Caco-2 (cell line): ENCODE results near the gene CDNF. TPM values are rescaled to one million over a fixed set of nuclear protein-coding genes. Genes with fewer than 3 reads are reported as not detected.
A peak's percentile ranks its signal among the peaks of the same experiment; 100 is the strongest.

ENCODE experiments used
- BruUV-seq: library from RNA; stranded (reverse); fragments of 400-500 nt; replicated peaks from 2 replicates; lab custom pipeline; 2021; lab: Mats Ljungman, UMichigan
- CTCF ChIA-PET: fragments of 300-600 bp; sonication (Branson Sonifier 250); formaldehyde crosslinking; loops from one replicate; lab custom pipeline; 2022; ENCODE audit warnings: antibody characterized with exemption; lab: Charles Lee
- POLR2A ChIA-PET: fragments of 300-600 bp; sonication (Branson Sonifier 250); formaldehyde crosslinking; loops from one replicate; lab custom pipeline; 2022; ENCODE audit warnings: antibody characterized with exemption; lab: Charles Lee
- DNase-seq, 2 experiments: peaks; one replicate each; pipeline versions ENCODE4 v3.0.0 to v3.0.0-alpha.2; 2020 to 2022
- H3K27me3 ChIP-seq: replicated peaks from 2 replicates; pipeline ENCODE4 v1.6.0; 2011; ENCODE audit warnings: low read length; ENCODE audit not compliant: control insufficient read depth, insufficient read depth
- H3K36me3 ChIP-seq: 2 replicates; pipeline ENCODE4 v1.5.1; 2011; ENCODE audit warnings: low read length; ENCODE audit not compliant: control insufficient read depth, insufficient read depth
- H3K4me1 ChIP-seq: fragments of 250-450 bp; sonication (Bioruptor Pico); 2 replicates; pipeline ENCODE4 v1.5.1; 2020; ENCODE audit warnings: mild to moderate bottlenecking
- H3K4me3 ChIP-seq: 2 replicates; pipeline ENCODE4 v1.5.1; 2011; ENCODE audit warnings: low read depth, mild to moderate bottlenecking, control low read depth, low read length
- H3K9me3 ChIP-seq: fragments of 250-450 bp; sonication (Bioruptor Pico); 2 replicates; pipeline ENCODE4 v1.5.1; 2020; ENCODE audit warnings: mild to moderate bottlenecking, moderate library complexity
- H3K27ac Mint-ChIP-seq: one replicate; pipeline ENCODE4 v1.8.0; 2022; ENCODE audit warnings: mixed read lengths; ENCODE audit not compliant: unreplicated experiment
- H3K27me3 Mint-ChIP-seq: one replicate; pipeline ENCODE4 v1.8.0; 2022; ENCODE audit warnings: mixed read lengths; ENCODE audit not compliant: insufficient read depth, unreplicated experiment
- H3K36me3 Mint-ChIP-seq: one replicate; pipeline ENCODE4 v1.8.0; 2022; ENCODE audit warnings: mild to moderate bottlenecking, mixed read lengths; ENCODE audit not compliant: insufficient read depth, unreplicated experiment
- H3K4me1 Mint-ChIP-seq: one replicate; pipeline ENCODE4 v1.8.0; 2022; ENCODE audit warnings: low read depth, mixed read lengths; ENCODE audit not compliant: unreplicated experiment
- H3K4me3 Mint-ChIP-seq: one replicate; pipeline ENCODE4 v1.8.0; 2022; ENCODE audit warnings: mild to moderate bottlenecking, moderate library complexity, mixed read lengths; ENCODE audit not compliant: unreplicated experiment
- H3K9me3 Mint-ChIP-seq: one replicate; pipeline ENCODE4 v1.8.0; 2022; ENCODE audit warnings: mixed read lengths; ENCODE audit not compliant: unreplicated experiment
- CTCF ChIP-seq, 2 experiments: fragments of 200-600 bp in 1 of 2; IDR thresholded peaks; 1 replicate in 1 of 2; 2 replicates in 1 of 2; pipeline versions ENCODE4 v1.5.1 to v1.8.0; 2011 to 2022; ENCODE audit warnings: antibody characterized with exemption in 1 of 2, control low read depth in 1 of 2, inconsistent platforms in 1 of 2, low read depth in 1 of 2, low read length in 1 of 2, mild to moderate bottlenecking in 1 of 2, moderate library complexity in 1 of 2; ENCODE audit not compliant: insufficient read depth in 1 of 2, severe bottlenecking in 1 of 2, unreplicated experiment in 1 of 2
- intact Hi-C: fragments of 100-400 bp; cut with micrococcal nuclease; formaldehyde crosslinking; loops from one replicate; pipeline ENCODE4 v1.10.0; 2022; ENCODE audit not compliant: unreplicated experiment
- total RNA-seq: library from RNA; stranded (reverse); gene quantifications from 2 replicates; pipeline ENCODE4 v1.2.3, GENCODE V29; 2022

CDNF gene
- total RNA-seq, 1 experiment from 2014 or later, result 3.9 TPM

GRCh38 chr10:14879928-14880193 is 42.0 kb upstream of the CDNF start:
- Mint-ChIP-seq H3K9me3 (no peaks in the 10 kb centered on the region), H3K4me1 (peaks cover 14% of the 10 kb centered on the region), H3K36me3 (peaks cover 55% of the 10 kb centered on the region), H3K27ac (peak overlapping the region; percentile 99), H3K27me3 (no peaks in the 10 kb centered on the region), H3K4me3 (peak overlapping the region; percentile 99)
- BruUV-seq, result TSS peak; percentile 47
- Histone ChIP-seq H3K36me3 (no peaks in the 10 kb centered on the region), H3K27me3 (no peaks in the 10 kb centered on the region), H3K4me3 (peak overlapping the region; percentile 93), H3K9me3 (no peaks in the 10 kb centered on the region), H3K4me1 (peaks cover 9% of the 10 kb centered on the region; the same call in 1 of the 2 replicates)
- intact Hi-C loops, result loop anchor here (2.0 to 5.0 kb wide), 4 partner anchors 17 to 383 kb away; partner anchors contain the start of gene RPP38
- ChIA-PET CTCF (interaction anchor here (0.6 to 2.5 kb wide), 2 partner anchors 42 to 202 kb away, joined by 3 to 13 read pairs; partner anchors contain the start of genes CDNF, HSPA14 and MSANTD7), POLR2A (interaction anchor here (1.0 to 4.1 kb wide), 3 partner anchors 24 to 73 kb away, joined by 3 to 64 read pairs (median 25); partner anchors contain the start of genes CDNF, DCLRE1C, HSPA14 and MSANTD7)
- TF ChIP-seq CTCF (IDR thresholded peaks at IDR 0.05; ENCODE audit: insufficient read depth in 1 of 2, low read depth in 1 of 2, low read length in 1 of 2, severe bottlenecking in 1 of 2, unreplicated experiment in 1 of 2), result no peak
- no peak for DNase-seq

DNA sequence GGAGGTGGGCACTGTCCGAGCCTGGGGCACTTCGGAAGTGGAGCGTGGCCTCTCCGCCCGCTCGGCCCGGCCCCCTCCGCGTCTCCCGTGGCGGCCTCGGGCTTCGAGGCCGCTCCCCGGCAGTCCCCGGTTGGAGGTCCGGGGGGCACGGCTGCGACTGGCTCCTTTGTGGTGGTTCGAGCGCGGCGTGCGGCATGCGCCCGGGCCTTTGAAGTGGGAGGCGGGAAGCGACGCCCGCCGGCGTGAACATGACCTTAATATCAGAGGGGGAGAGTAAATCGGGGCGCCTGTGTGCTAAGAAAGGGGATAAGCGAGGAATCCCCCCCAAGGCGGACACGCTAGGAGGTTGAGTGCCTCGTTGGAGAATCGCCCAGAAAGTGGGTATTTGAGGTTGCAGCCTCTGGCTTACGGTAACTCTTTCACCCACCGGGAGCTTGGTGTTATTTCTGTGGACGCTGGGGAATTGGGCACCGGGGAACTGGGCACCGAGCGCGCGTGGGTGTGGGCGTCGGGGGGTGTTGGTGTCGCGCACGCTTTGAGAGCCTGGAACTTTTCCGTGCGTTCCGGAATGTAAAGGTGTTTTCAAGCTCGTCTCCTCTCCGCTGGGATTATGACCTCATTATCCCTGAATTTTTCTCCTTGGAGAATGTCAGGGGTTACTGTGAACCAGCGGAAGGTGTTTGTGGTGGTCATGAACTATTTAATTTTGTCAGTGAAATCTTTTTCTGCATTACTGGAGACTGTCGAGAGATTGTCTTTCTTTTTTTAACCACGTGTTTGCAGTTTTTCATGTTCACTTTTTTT is 41.5 kb upstream of the CDNF start:
- peaks cover 55% of the 10 kb centered on the region for H3K36me3 Mint-ChIP-seq
- peak overlapping the region; percentile 99 for H3K4me3 Mint-ChIP-seq
- ChIA-PET CTCF (interaction anchor here (0.6 to 2.5 kb wide), 3 partner anchors 10 to 203 kb away, joined by 3 to 13 read pairs (median 9); partner anchors contain the start of genes CDNF, HSPA14 and MSANTD7), POLR2A (interaction anchor here (0.6 to 4.1 kb wide), 15 partner anchors 9 to 694 kb away, joined by 3 to 64 read pairs (median 5); partner anchors contain the start of genes CDNF, DCLRE1C, HSPA14 and MSANTD7)
- H3K27ac Mint-ChIP-seq, result peak overlapping the region; percentile 99
- H3K4me3 ChIP-seq, result peak overlapping the region; percentile 93
- peaks cover 14% of the 10 kb centered on the region for H3K4me1 Mint-ChIP-seq
- no peaks in the 10 kb centered on the region for H3K9me3 Mint-ChIP-seq
- DNase-seq, result no peak
- no peaks in the 10 kb centered on the region for H3K36me3 ChIP-seq
- H3K27me3 Mint-ChIP-seq, result no peaks in the 10 kb centered on the region
- H3K4me1 ChIP-seq, result peaks cover 9% of the 10 kb centered on the region; the same call in 1 of the 2 replicates
- no peaks in the 10 kb centered on the region for H3K27me3 ChIP-seq
- no TSS peak for BruUV-seq
- H3K9me3 ChIP-seq, result no peaks in the 10 kb centered on the region
- intact Hi-C loops, result loop anchor here (2.0 to 5.0 kb wide), 4 partner anchors 17 to 382 kb away; partner anchors contain the start of gene RPP38
- TF ChIP-seq CTCF (IDR thresholded peaks at IDR 0.05; ENCODE audit: insufficient read depth in 1 of 2, low read depth in 1 of 2, low read length in 1 of 2, severe bottlenecking in 1 of 2, unreplicated experiment in 1 of 2), result no peak
